PC-9 (cell line): ENCODE data around the gene CTSF. TPM values are rescaled to one million over a fixed set of nuclear protein-coding genes. Genes with fewer than 3 reads are reported as not detected.
"Not testable (repeated sequence)": the region's sequence is repeated elsewhere in the genome, so short reads cannot be mapped to it uniquely, and the experiment has no call there.

Source experiments
- BruUV-seq: library from RNA; stranded (reverse); fragments of 400-500 nt; replicated peaks from 2 replicates; lab custom pipeline; 2021; lab: Mats Ljungman, UMichigan
- CTCF ChIA-PET: fragments of 300-600 bp; sonication (Branson Sonifier 250); formaldehyde crosslinking; loops from one replicate; lab custom pipeline; 2022; ENCODE audit warnings: antibody characterized with exemption; lab: Charles Lee
- POLR2A ChIA-PET: fragments of 300-600 bp; sonication (Branson Sonifier 250); formaldehyde crosslinking; loops from one replicate; lab custom pipeline; 2022; ENCODE audit warnings: antibody characterized with exemption; ENCODE audit not compliant: unreplicated experiment; lab: Charles Lee
- DNase-seq, 2 experiments: peaks; one replicate each; pipeline versions ENCODE4 v3.0.0 to v3.0.0-alpha.2; 2015 to 2022; ENCODE audit warnings: mixed read lengths in 1 of 2
- H2AFZ ChIP-seq: fragments of 200-600 bp; sonication (generic); 2 replicates; pipeline ENCODE4 v1.8.1; 2017; ENCODE audit warnings: antibody characterized with exemption
- H3F3A ChIP-seq: fragments of 200-600 bp; sonication (generic); 2 replicates; pipeline ENCODE4 v1.8.1; 2017; ENCODE audit warnings: antibody characterized with exemption, mild to moderate bottlenecking, low read depth; ENCODE audit not compliant: insufficient read depth
- H3K27ac ChIP-seq: fragments of 200-600 bp; sonication (generic); 2 replicates; pipeline ENCODE4 v1.6.1; 2016; ENCODE audit warnings: mixed run types
- H3K27me3 ChIP-seq: fragments of 200-600 bp; sonication (generic); 2 replicates; pipeline ENCODE4 v1.6.1; 2016; ENCODE audit warnings: low read depth, mixed run types; ENCODE audit not compliant: insufficient read depth
- H3K36me3 ChIP-seq: fragments of 200-600 bp; sonication (generic); 2 replicates; pipeline ENCODE4 v1.6.1; 2016; ENCODE audit warnings: low read depth, mixed run types
- H3K4me1 ChIP-seq: fragments of 200-600 bp; sonication (generic); replicated peaks from 2 replicates; pipeline ENCODE4 v1.6.1; 2016; ENCODE audit warnings: mixed run types; ENCODE audit not compliant: insufficient read depth
- H3K4me2 ChIP-seq: fragments of 200-600 bp; sonication (generic); 2 replicates; pipeline ENCODE4 v1.6.1; 2017; ENCODE audit warnings: mixed run types
- H3K4me3 ChIP-seq: fragments of 200-600 bp; sonication (generic); 2 replicates; pipeline ENCODE4 v1.6.1; 2016; ENCODE audit warnings: mixed run types
- H3K79me2 ChIP-seq: fragments of 200-600 bp; sonication (generic); 2 replicates; pipeline ENCODE4 v1.6.1; 2017; ENCODE audit warnings: low read depth, mixed run types
- H3K9me2 ChIP-seq: fragments of 200-600 bp; sonication (generic); 2 replicates; pipeline ENCODE4 v1.8.1; 2017; ENCODE audit warnings: mild to moderate bottlenecking; ENCODE audit not compliant: insufficient read depth
- H3K9me3 ChIP-seq: fragments of 200-600 bp; sonication (generic); 2 replicates; pipeline ENCODE4 v1.8.1; 2016; ENCODE audit warnings: low read depth; ENCODE audit not compliant: insufficient read depth
- H4K20me1 ChIP-seq: fragments of 200-600 bp; sonication (generic); 2 replicates; pipeline ENCODE4 v1.8.1; 2017; ENCODE audit not compliant: insufficient read depth
- EZH2 ChIP-seq: fragments of 200-600 bp; sonication (generic); IDR thresholded peaks from 2 replicates; pipeline ENCODE4 v1.8.0; 2017; ENCODE audit warnings: antibody characterized with exemption, low read depth
- intact Hi-C: fragments of 100-400 bp; cut with micrococcal nuclease; formaldehyde crosslinking; loops from one replicate; pipeline ENCODE4 v1.10.0; 2022; ENCODE audit not compliant: unreplicated experiment
- total RNA-seq: library from RNA; stranded (reverse); gene quantifications from 2 replicates; pipeline ENCODE4 v1.2.3, GENCODE V29; 2021
- TF ChIP-seq, protein P1 (sequence below): fragments of 200-600 bp; sonication (generic); conservative IDR thresholded peaks from 2 replicates; pipeline ENCODE4 v1.6.1; 2017; ENCODE audit warnings: mixed run types, antibody characterized with exemption, mild to moderate bottlenecking, moderate library complexity

Gene CTSF
- total RNA-seq, 1 experiment from 2014 or later: 34.3 TPM

DNA sequence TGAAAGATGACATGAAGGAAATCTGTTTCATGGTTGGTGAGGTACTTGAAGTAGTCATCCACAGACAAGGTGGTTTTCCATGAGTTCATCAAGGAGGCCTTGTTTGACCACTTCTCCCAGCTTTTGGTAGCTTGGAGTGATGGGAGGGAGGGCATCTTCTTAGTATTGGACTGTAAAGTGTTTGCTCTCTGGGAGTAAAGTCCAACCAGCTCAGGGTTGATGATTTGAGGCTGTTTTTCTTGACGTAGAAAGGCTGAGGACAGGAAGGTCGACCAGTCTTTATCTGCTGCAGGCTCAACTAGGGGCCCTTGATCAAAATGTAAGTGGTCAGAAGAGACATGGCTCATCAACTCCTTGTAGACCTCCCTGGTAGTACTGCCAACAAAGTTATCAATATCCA lies 22.8 kb upstream of the CTSF start:
- TF ChIP-seq, protein P1, sequence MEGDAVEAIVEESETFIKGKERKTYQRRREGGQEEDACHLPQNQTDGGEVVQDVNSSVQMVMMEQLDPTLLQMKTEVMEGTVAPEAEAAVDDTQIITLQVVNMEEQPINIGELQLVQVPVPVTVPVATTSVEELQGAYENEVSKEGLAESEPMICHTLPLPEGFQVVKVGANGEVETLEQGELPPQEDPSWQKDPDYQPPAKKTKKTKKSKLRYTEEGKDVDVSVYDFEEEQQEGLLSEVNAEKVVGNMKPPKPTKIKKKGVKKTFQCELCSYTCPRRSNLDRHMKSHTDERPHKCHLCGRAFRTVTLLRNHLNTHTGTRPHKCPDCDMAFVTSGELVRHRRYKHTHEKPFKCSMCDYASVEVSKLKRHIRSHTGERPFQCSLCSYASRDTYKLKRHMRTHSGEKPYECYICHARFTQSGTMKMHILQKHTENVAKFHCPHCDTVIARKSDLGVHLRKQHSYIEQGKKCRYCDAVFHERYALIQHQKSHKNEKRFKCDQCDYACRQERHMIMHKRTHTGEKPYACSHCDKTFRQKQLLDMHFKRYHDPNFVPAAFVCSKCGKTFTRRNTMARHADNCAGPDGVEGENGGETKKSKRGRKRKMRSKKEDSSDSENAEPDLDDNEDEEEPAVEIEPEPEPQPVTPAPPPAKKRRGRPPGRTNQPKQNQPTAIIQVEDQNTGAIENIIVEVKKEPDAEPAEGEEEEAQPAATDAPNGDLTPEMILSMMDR: no peak
- TF ChIP-seq EZH2: no peak
- BruUV-seq: no TSS peak
- Histone ChIP-seq H3F3A (peaks cover 8% of the 10 kb centered on the region), H2AFZ (no peak overlapping the region), H3K27me3 (no peaks in the 10 kb centered on the region), H4K20me1 (no peaks in the 10 kb centered on the region), H3K4me1 (peaks cover 16% of the 10 kb centered on the region), H3K79me2 (peaks cover 18% of the 10 kb centered on the region), H3K4me3 (no peak overlapping the region), H3K27ac (no peak overlapping the region), H3K36me3 (no peaks in the 10 kb centered on the region), H3K9me2 (no peaks in the 10 kb centered on the region), H3K9me3 (no peaks in the 10 kb centered on the region), H3K4me2 (no peak overlapping the region)
- intact Hi-C loops: no loop called here
- POLR2A ChIA-PET: no interaction called here
- DNase-seq: no peak
- CTCF ChIA-PET: no interaction called here

DNA sequence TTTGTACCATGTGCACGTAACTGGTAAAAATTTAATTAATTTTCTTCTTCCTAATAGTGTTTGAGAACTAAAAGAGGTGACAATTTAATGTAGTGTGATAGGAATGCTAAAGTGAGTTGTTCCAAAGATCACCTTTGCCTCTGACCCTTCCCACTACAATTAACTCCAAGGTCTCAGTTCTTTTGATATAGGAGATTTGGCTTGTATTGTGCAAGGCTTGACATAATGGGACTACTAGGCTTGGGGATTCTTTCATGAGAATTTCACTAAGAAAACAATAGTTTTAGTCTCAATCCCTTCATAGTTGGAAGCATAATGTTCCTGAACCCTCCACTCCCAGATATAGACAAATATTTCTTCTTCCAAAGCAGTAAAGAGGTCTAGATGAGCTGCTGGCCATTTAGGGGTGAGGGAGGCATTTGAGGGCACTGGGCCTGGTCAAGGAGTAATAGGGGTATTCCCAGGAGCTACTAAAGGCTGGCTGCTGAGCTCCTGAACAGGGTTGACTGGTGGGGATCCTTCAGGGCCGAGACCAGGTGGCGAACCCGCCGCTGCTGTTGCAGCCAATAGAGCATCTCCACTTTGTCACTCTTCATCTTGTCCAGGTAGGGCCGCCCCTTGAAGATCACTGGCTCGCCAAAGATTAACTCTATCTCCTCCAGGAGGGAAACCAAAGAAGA lies 21.7 kb upstream of the CTSF start:
- Histone ChIP-seq H3K4me3 (no peak overlapping the region), H3K79me2 (peaks cover 18% of the 10 kb centered on the region), H3F3A (peaks cover 12% of the 10 kb centered on the region), H4K20me1 (no peaks in the 10 kb centered on the region), H3K4me1 (peaks cover 16% of the 10 kb centered on the region), H2AFZ (no peak overlapping the region), H3K9me3 (no peaks in the 10 kb centered on the region), H3K36me3 (no peaks in the 10 kb centered on the region), H3K27me3 (0 out of 2 replicates have a peak, but pooled peaks cover 5% of the 10 kb centered on the region), H3K4me2 (no peak overlapping the region), H3K9me2 (no peaks in the 10 kb centered on the region), H3K27ac (no peak overlapping the region)
- no peak for DNase-seq
- ChIA-PET POLR2A (no interaction called here), CTCF (no interaction called here)
- TF ChIP-seq, protein P1: no peak
- TF ChIP-seq EZH2: no peak
- intact Hi-C loops: no loop called here
- no TSS peak for BruUV-seq

DNA sequence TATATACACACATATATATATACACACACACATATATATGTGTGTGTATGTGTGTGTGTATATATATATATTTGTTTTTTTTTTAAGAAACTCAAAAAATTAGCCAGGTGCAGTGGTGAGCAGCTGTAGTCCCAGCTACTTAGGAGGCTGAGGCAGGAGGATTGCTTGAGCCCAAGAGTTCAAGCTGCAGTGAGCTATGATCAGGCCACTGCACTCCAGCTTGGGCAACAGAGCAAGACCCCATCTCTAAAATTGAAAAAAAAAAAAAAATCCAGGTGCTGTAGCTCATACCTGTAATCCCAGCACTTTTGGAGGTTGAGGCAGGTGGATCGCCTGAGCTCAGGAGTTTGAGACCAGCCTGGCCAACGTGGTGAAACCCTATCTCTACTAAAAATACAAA lies 20.9 kb upstream of the CTSF start:
- H3K9me3 ChIP-seq, H3K27ac ChIP-seq, H3K9me2 ChIP-seq, DNase-seq, H3K4me2 ChIP-seq, H2AFZ ChIP-seq, H4K20me1 ChIP-seq, intact Hi-C loops, BruUV-seq, CTCF ChIA-PET, POLR2A ChIA-PET, H3K36me3 ChIP-seq, H3K4me3 ChIP-seq: not testable (repeated sequence)
- 0 out of 2 replicates have a peak, but pooled peaks cover 12% of the 10 kb centered on the region for H3K27me3 ChIP-seq
- H3F3A ChIP-seq: peaks cover 12% of the 10 kb centered on the region
- H3K4me1 ChIP-seq: peaks cover 15% of the 10 kb centered on the region
- H3K79me2 ChIP-seq: peaks cover 12% of the 10 kb centered on the region
